Epithelial cell of prostate (primary cell): ENCODE results near the gene NKX1-1.
"Not testable (repeated sequence)": the region's sequence is repeated elsewhere in the genome, so short reads cannot be mapped to it uniquely, and the experiment has no call there.

Experiments
- DNase-seq: peaks from one replicate; pipeline ENCODE4 v3.0.0-alpha.2; 2011; ENCODE audit warnings: low read depth, low spot score
- H3K27ac ChIP-seq: fragments of 450-650 bp; 2 replicates; pipeline ENCODE4 v1.5.1; 2017; ENCODE audit warnings: mild to moderate bottlenecking

Gene NKX1-1

DNA sequence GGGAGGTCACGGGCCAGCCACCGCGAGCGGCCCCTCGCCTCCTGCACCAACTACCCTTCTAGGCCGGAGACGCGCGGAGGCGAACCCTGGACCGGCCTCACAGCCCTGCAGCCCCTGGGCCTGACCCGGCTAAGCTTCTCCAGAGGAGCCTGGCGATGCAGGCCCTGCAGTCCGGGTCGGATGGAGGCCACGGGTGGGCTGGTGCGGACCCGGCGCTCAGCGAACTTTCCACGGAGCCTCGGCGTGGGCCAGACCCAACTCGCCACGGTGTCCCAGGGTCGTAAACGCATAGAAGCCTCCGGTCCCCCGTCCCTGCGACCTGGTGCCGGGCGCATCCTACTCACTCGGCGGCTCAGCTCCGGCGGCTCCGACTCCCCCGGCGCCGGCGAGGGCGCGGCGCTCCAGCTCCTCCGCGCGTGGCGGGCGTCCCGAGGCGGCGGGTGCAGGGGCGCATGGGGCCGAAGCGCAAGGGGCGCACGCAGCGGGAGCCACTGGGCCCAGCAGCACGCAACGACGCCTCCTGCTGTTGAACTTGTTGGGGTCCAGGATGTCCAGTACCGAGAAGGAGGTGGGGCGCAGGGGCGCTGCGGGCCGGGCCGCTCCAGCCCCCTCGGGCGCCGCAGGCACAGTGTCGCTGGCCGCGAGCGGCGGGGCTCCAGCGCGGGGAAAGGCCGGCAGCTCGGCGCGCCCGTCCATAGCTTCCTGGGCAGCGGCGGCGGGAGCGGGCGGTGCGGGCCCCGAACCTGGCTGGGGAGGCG lies 427 bp downstream of the NKX1-1 start:
- DNase-seq, result no peak
- no peak overlapping the region for H3K27ac ChIP-seq

DNA sequence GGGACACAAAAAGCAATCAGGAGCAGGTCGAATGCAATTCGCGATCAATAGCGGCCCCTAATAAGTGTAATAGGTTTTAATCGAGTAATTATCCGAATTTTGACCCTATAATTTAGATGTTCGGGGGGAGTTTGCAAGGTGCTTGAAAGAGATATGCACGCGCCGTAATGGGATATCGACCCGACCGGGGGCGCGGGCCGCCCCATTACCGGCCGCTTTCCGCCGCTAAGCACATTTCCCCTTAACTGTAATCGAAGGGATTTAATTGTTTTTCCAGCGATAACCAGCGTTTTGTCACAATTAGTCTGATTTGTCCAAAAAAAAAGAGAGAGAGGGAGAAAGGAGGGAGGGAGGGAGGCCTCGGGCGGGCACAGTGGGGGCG lies 997 bp downstream of the NKX1-1 start:
- DNase-seq, result no peak
- no peak overlapping the region for H3K27ac ChIP-seq

DNA sequence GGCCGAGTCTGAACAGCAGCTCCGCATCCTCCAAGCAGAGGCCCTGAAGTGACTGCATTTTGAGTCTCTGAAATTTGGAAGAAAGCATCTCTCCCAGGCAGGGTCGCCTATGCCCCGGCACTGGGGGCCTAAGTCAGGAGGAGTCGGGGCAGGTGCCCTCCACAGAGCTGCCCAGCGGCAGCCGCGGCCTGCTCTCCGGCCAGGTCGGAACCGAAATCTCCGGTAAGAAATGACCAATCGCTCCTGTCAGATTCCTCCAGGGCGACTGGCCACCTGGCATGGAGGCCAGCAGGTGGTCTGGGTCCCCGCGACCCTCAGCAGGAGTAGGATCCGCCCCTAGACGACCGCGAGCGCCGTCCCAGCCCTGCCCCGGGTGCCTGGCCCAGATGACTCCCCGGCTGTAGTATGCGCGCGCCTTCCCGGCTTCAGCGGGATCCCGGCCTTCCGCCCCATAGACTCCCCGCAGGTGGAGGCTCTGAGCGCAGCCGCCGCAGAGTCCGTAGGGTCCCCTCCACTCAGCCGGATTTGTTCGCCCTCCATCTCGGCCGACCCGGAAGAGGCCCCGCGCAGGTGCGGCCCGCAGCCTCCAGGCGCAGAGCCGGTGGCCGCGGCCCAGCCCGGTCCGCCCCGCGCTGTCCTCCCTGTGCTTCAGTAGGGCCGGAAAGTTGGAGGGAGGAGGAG lies 1.5 kb downstream of the NKX1-1 start:
- no peak for DNase-seq
- H3K27ac ChIP-seq, result no peak overlapping the region

DNA sequence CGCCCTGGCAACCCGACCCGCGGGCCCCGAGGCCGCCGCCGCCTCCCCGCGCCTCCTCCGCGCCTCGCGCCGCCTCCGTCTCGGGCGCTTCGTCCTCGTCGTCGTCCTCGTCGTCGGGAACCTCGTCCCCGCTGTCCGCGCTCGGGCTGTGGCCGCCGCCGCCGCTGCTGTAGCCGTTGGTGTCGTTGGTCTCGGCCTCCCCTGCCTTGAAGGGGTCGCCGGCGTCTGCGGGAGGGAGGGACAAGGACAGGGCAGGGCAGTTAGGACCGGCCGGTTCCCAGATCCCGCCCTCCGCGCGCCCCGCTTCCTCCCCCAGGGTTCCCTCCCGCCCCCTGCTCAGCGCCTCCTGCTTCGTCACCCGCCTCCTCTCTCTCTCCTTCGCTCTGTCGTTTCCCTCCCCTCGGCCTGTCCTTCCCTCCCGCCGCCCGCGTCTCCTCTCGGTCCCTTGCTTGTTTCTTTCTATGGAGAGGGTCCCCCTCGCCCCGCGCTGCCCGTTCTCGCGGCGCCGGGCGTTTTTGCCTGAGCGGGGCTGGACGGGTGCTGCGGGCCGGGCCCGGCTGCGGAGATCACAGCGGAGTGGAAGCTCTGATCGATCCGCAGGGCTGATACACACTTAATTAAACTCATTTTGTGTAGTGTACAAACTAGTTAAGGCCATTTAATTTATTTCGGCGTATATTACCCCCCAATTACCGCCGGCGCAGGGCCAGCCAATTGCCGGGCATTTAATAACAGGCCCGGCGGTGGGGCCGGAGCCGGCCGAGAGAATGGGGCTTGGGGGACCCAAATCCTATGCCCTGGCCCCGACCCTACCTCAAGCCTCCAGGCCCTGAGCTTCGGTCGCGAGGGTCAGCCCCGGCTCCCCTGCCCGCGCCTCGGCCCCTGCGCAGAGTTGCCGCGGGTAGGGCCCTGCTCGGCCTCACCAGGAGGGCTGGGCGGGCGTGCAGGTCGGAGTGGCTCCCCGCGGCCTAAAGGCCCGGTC lies 2.4 kb downstream of the NKX1-1 start:
- H3K27ac ChIP-seq, result no peak overlapping the region
- DNase-seq, result no peak

DNA sequence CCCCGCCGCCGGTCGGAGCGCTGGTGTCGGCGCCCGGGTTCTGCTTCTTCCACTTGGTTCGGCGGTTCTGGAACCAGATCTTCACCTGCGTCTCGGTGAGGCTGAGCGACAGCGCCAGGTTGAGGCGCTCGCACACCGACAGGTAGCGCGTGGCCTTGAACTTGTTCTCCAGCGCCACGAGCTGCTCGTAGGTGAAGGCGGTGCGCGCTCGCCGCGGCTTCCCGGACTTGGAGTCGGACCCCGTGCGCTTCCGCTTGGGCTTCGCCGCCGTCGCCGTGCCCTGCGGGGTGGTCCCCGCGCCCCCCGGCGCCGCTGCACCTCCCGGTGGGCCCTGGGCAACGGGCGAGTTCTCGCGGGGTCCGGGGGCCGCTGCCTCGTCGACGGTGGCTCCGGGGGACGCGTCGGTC lies 3.1 kb downstream of the NKX1-1 start:
- DNase-seq, result no peak
- H3K27ac ChIP-seq, result no peak overlapping the region

DNA sequence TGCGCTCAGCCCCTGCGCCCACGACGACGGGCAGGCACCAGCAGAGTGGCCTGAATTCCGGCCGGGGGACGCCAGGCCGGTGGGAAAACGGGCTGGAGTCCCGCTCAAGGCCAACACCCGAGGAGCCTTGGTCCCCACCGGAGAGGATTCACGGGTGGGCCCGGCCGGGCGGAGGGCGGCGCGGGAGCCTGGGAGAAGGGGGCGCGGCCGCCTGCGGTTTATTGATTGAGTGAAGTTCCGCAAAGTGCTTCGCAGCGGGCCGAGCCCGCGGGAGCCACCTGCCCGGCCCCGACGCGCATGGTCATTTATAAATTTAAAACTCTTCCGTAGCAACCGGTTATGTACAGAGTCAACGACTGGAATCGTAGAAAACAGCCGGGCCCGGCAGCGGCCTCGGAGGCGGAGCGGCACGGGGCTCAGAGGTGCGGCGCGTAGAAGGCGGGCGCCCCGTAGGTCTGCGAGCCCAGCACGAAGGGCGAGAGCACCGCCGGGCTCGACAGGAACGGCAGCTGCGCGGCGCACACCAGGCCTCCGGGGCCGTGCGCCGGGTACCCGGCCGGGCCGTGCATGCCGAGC lies 3.6 kb downstream of the NKX1-1 start:
- no peak overlapping the region for H3K27ac ChIP-seq
- no peak for DNase-seq

DNA sequence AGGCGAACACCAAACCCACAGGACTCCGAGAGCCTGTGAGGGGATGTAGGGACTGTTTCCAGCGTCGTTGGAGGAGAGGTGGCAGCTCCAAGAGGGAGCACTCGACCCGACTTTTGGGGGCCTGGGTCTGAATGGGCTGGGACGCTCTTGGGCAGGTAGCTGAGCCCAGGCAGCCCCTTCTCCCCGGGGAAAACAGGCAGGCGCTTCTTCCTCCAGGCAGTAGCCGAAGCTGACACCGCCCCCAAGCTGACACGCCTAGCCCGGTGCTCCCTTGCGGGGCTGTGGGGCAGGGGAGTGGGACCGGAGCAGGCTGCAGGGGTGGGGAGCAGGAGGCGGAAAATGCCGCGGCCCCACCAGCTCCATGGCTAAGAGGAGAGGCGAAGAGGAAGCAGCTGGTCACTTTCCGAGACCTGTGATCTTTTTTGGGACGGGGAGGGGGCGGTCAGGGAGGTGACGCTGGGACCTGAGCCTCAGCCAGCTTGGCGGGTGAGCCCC lies 4.2 kb downstream of the NKX1-1 start:
- DNase-seq, result no peak
- H3K27ac ChIP-seq, result no peak overlapping the region

DNA sequence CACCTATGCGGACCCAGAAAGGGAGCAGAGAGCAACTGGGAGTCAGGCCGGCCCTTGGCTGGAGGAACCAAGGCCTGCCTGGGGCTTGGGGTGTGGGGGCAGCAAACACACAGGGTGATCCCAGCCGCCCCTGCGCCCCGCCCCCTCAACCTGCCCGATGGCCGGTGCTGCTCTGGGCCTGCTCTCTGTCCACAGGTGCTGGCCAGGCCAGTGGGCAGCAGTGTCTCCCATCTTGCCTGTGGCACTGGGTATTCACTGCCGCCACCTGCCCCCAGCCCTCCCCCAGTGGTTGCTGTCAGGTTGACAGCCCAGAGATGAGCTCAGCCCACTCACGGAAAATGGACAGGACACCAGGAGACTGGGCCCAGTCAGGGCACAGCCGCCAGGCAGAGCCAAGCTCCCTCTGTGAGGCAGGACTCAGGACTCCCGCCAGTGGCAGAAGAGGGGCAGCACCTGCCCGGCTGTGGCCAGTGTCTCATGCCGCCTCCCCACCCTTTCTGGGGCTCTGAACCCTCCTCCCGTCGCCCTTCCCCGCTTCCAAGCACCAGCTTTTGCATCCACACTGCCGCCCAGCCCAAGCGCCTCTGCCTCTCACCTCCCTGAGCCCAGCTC lies 4.7 kb downstream of the NKX1-1 start:
- no peak overlapping the region for H3K27ac ChIP-seq
- DNase-seq, result no peak

DNA sequence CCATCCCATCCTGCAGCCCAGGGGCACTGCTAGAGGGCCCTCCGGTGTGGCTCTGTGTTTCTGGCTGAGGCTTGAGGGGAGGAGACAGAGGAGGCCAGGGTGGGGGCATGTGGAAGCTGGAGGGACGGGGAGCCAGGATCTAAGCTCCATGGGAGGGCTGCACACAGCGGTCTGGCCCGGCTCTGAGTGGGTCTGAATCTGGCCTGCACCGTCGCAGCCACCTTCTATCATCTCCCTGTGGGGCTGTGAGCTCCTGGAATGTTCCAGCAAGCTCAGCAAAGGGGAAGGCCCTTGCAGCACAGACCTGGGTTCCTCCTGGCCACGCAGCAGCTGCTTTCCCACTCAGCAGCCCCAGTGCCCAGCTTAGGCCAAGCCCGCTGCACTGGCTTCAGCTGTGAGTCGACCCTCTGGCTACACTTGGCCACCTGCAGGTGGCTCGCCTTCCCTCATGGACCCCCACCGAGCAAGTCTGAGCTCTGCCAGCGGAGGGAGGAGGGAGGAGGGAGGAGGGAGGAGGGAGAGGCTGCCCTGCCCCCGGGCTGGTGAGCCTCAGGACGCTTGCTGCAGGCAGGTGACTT lies 5.3 kb downstream of the NKX1-1 start:
- no peak for DNase-seq
- H3K27ac ChIP-seq, result no peak overlapping the region

DNA sequence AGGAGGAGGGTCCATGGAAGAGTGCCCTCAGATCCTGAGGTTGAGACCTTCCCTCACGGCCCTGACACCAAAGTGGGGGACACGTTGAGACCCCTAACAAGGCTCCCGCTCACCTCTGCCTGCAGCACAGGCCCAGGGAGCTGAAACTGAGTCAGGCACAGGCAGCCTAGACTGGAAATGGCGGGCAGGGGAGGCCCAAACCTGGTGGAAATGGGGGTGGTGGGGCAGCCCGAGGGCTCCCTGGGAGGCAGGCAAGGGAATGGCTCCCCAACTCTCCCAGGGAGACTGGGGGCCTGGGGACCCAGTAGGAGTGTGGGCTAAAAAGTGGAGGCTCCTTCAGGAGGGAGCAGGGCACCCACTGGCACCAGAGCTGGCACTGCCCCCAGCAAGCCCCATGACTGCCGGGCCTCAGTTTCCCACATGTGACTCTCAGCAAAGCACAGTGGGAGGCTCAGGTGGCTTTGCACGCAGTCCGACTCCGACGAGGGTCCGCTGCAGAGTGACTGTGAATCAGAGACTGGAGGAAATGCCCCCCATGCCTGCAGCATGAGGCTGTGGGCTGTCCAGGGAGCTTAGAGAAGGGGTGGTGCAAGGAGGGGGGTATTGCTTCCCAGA lies 5.9 kb downstream of the NKX1-1 start:
- H3K27ac ChIP-seq, result no peak overlapping the region
- no peak for DNase-seq

DNA sequence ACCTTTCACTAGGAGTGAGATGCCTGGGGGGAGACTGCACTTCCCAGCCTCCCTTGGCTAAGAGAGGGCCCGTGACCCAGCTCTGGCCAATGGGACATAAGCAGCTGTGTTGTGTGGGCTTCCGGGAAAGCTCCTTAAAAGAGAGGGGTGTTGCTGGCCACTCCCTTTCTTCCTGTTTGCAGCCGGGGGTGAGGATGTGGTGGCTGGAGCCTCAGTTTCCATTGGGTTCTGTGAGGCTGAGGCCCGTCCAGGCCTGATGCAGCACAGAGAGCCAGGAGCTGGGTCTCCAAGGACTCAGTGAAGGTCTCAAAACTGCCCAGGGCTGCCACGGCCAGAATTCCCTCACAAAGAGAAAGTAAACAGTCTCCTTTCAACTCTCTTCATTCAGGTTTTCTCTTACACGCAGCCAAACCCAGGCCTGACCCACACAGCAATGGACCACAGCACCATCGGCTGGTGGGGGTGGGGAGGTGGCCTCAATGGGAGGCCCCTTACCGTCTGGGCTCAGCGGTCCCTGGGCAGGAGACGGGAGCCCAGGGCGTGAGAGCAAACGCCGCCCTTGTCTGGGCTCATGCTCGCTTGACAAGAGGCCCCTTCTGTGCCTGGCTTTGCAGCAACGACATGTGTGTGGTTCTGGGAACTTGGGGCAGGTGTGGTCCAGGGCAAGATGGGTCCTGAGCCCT lies 6.6 kb downstream of the NKX1-1 start:
- DNase-seq, result no peak
- no peak overlapping the region for H3K27ac ChIP-seq

DNA sequence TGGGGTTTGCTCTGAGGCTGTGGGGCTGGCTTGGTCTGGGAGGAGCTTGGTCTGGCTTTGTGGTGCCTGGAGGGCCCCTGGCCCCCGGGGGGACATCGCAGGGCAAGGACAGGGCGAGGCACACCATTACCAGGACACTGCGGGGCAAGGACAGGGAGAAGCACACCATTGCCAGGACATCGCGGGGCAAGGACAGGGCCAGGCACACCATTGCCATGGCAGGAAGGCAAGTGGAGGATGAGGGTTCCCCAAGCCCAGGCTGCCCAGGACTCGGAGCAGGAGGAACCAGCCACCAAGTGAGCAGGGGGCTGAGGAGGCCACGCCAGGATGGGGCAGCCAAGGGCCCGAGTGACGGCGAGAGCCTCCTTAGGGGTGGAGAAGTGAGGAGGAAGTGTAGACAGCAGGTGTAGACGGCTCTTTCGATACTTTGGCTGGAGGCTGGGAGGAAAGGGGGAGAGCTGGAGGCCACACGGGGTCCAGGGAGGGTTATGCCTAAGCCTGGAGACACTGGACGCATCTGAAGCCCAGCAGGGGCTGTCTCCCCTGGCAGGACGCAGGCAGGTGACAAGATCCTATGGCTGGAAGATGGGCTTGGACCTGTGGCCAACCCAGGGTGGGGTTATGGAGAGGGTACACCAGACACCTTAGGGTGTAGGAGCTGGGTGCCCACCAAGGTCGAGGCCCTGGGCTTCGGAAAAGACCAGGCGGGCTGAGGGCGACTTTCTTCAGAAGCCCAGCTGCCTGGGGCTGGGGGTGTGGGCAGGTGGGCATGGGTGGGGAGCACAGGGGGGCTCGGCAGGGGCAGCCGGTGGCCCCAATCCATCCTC lies 7.3 kb downstream of the NKX1-1 start:
- DNase-seq, result no peak
- no peak overlapping the region for H3K27ac ChIP-seq

DNA sequence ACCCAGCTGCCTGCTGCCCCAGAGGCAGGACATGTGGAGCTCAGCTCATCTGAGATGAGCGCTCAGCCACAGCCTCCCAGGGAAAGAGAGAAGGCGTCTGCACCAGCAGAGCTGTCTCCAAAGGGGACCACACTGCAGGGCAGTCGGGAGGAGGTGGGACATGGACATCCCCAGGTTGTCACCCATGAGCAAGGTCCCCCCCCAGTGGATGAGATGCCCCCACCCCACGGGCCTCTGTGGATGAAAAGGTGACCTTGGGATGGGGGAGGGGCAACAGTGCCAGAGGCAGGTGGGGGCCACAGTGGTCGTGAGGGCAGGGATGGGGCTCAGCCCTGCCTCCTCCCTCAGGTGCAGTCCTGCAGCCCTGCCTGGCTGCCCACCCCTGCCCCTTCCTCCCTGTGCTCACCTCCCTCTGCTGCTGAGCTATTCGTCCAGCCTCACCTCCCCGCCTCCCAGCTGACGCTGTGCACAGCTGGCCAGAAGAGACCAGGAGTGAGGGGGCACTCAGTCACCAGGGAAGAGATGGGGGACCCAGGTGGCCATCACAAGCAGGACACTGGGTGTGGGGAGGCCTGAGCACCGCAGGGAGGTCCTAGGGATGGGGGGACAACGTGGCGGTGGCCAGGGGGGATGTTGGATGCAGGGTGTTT lies 9.3 kb downstream of the NKX1-1 start:
- no peak for DNase-seq

DNA sequence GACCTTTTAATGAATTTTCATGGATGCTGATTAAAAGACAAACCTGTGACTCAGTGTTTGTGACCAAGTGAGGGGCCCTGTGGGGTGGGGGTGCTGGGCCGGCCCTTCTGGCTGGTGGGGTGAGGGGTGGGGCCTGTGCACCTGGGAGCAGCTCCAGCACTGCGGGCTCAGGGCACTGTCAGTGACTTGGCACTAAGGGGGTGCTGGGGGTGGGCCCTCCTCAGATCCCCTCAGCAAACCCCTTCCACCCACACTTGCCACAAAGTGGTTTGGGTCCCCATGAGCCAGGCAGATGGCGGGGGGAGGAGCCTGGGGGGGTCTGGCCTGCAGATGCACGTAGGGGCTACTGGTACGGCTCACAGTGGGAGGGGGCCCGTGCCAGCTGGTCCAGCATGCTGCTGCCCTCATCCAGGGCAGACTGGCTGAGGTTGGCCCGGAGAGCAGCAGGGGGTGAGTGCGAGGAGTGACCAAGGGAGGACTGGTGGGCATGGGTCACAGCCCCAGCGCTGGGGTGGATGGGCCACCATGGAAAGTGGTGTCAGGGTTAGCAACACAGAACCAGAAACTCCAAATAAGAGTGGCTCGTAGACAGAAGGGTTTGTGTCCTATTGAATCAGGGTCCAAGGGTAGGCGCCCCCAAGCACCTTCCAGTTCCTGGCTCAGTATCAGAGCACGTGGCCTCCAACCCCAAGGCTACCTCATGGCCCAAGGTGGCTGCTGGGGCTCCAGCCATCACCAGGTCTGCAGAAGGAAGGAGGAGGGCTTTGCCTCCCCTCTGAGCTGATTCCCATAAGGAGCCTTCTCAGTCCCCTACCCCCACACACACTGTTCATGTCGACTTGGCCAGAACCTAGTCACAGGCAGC lies 10.1 kb downstream of the NKX1-1 start:
- H3K27ac ChIP-seq, result no peak overlapping the region
- DNase-seq, result no peak

More for the DNA sequence above, 9.3 kb downstream of the NKX1-1 start:
- no peak overlapping the region for H3K27ac ChIP-seq

DNA sequence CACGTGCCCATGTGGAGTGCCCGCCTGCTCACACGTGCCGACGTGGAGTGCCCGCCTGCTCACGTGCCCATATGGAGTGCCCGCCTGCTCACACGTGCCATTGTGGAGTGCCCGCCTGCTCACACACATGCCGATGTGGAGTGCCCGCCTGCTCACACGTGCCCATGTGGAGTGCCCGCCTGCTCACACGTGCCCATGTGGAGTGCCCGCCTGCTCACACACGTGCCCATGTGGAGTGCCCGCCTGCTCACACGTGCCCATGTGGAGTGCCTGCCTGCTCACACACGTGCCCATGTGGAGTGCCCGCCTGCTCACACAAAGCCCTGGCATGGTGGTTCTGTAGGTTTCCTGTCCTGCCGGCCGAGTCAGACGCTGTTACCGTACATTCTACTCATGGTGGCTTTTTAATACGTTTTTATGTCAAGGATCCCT lies 10.8 kb downstream of the NKX1-1 start:
- H3K27ac ChIP-seq, DNase-seq: not testable (repeated sequence)
